GM12865 (cell line): Measurements from ENCODE around the gene PRDM16.

Source experiments
- DNase-seq: peaks from one replicate; pipeline ENCODE4 v3.0.0; 2010; ENCODE audit warnings: low read depth
- H3K4me3 ChIP-seq: 2 replicates; pipeline ENCODE4 v1.5.1; 2011; ENCODE audit warnings: mild to moderate bottlenecking, low read depth, low read length, control low read depth
- TF ChIP-seq, protein P1 (sequence below): IDR thresholded peaks from 2 replicates; pipeline ENCODE4 v1.5.1; 2011; ENCODE audit warnings: low read length, control low read depth, low read depth, inconsistent platforms; ENCODE audit not compliant: insufficient read depth; ENCODE audit errors: missing control alignments

Gene PRDM16

DNA sequence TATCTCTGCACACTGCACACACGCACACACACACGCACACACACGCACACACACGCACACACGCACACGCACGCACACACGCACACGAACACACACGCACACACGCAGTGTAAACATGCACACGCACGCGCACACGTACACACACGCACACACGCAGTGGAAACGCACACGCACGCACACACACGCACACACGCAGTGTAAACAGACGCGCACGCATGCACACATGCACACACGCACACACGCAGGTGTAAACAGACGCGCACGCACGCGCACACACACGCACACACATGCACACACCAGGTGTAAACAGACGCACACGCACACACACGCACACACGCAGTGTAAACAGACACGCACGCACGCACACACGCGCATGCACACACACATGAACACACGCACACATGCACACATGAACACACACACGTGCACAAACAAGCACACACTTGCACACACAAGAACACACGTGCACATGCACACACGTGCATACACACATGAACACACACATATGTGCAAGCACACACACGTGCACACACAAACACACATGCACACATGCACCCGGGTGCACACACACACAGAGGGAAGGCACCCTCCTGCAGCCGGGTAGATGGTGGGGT lies 45.2 kb downstream of the PRDM16 start:
- no peak for DNase-seq
- TF ChIP-seq, protein P1, sequence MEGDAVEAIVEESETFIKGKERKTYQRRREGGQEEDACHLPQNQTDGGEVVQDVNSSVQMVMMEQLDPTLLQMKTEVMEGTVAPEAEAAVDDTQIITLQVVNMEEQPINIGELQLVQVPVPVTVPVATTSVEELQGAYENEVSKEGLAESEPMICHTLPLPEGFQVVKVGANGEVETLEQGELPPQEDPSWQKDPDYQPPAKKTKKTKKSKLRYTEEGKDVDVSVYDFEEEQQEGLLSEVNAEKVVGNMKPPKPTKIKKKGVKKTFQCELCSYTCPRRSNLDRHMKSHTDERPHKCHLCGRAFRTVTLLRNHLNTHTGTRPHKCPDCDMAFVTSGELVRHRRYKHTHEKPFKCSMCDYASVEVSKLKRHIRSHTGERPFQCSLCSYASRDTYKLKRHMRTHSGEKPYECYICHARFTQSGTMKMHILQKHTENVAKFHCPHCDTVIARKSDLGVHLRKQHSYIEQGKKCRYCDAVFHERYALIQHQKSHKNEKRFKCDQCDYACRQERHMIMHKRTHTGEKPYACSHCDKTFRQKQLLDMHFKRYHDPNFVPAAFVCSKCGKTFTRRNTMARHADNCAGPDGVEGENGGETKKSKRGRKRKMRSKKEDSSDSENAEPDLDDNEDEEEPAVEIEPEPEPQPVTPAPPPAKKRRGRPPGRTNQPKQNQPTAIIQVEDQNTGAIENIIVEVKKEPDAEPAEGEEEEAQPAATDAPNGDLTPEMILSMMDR, result no peak
- no peak overlapping the region for H3K4me3 ChIP-seq

DNA sequence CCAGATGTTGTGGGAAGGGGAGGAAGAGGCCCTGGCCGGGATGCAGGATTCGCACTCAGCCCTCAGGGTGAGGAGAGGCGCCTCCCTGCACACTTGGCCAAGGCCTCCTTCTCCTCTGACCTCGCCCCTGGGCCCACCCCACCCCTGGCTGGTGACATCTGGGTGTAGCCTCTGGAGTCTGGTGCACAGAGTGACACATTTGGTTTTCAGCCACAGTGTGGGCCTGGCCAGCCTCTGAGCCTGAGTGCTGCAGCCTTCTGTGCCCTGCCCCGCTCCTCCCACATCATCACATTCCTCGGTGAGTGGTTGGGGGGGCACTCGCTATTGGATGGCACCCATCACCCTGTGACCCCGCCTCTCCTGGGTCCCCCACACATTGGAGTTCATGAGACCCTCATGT lies 45.8 kb downstream of the PRDM16 start:
- DNase-seq, result no peak
- TF ChIP-seq, protein P1, result no peak
- no peak overlapping the region for H3K4me3 ChIP-seq

DNA sequence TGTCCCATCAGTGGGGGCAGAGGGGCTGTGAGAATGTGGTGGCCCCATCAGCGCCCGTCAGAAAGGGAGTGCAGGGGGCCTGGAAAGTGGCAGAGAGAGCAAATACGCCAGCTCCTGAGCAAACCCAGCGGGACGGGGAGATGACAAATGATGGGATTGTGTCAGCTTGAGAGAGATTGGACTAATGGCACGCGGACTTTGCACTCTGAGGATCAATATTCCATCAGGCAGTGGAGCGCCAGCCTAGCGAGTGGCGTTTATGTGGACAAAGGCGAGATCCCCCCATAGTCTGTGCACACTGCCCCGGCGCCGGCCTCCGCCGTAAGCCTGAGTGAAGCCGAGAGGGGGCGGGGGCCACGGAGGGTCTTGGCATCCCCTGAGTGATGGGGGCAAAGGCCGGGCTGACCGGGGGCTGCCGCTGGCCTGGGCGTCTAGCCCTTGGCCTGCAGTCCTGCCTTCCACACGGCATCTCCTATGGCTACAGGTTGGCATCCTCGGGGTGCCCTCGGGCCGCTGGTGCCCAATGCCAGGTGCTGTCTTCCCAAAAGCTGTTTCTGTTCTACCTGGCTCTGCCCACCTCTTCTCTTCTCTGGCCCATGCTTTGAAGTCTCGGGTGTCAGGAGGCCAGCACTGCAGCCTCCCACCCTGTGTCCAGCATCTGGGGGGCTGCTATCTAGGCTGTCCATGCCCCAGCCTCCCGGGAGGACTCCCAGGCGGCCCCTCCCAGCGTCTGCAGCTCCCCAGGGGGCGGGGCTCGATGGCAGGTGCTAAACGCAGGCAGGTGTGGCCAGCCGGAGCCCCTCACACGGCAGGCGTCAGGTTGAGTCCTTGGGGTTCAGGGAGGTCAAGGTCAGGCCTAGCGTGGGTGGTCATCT lies 46.5 kb downstream of the PRDM16 start:
- H3K4me3 ChIP-seq, result no peak overlapping the region
- TF ChIP-seq, protein P1, result no peak
- no peak for DNase-seq

DNA sequence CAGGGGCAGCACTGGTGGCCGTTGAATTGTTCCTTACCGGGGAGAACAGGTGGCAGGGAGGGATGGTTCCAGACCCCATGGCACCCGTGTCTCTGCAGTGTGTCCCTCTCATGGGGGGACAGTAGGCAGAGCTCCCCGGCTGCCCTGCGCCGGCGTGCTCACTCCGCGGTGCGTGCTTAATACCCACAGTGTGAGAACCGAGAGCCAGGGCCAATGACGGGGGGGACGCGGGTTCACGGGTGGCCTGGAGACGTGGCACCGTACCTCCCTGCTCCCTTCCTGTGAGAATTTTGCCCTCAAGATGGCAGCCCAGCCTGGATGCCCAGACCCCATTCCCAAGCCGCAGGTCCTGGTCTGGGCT lies 47.1 kb downstream of the PRDM16 start:
- DNase-seq, result no peak
- no peak overlapping the region for H3K4me3 ChIP-seq
- TF ChIP-seq, protein P1, result no peak

DNA sequence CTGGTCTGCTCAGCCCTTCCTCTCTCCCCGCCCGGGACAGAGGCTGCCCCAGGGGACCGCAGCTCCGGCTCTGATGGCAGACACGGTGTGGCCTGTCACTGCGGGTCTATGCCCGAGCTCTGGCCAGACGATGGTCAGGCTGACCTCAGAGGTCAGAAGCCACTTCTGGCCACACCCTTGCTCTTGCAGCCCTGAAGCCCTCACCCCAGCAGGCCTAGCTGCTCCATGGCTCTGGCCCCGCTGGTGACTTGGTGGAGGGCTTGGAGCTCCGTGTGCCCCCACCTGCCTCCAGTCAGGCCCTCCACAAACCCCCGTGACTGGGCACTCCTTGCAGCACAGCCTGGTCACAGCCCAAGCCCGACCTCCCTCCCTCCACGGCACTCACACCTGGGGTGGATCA lies 47.6 kb downstream of the PRDM16 start:
- TF ChIP-seq, protein P1, result no peak
- no peak for DNase-seq
- H3K4me3 ChIP-seq, result no peak overlapping the region

DNA sequence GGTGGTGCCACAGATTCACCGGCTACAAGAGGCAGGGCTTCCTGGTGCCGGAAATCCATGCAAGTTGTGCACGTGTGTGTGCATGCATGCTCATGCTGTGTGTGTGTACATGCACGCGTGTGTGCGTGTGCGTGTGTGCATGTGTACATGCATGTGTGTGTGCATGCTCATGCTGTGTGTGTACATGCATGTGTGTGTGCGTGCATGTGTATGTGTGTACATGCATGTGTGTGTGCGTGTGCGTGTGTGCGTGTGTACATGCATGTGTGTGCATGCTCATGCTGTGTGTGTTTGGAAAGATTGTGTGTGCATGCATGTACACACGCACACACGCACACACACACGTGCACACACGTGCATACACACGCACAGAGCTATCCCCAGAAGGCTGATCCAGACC lies 48.9 kb downstream of the PRDM16 start:
- H3K4me3 ChIP-seq, result no peak overlapping the region
- TF ChIP-seq, protein P1, result no peak
- peak; percentile 1 for DNase-seq
